HG03521 (cell line): ENCODE results near the gene NAP1L4.

Experiments used
- ATAC-seq: cut with Tn5 transposase; IDR thresholded peaks from one replicate; pipeline ENCODE4 v1.9.1; 2021; ENCODE audit warnings: mild to moderate bottlenecking, moderate library complexity; ENCODE audit not compliant: unreplicated experiment

NAP1L4 gene

DNA sequence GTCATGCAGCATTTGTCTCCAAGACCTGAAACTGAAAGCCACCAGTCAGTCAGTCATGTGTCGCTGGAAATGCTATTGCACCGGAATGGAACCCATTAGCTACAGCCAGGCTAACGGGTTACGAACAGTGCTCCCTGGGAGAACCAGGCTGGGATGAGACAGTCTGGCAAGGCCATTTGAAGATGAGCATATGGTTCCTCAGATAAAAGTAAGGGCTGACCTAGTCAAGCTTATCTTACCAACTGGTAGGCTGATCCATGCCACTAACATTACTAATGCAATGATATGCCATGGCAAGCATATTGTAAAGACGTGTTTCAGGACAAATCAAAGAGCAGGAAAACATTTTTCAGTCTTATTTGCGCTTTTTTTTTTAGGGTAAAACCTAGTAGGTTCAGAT lies 28.4 kb downstream of the NAP1L4 start:
- no peak for ATAC-seq

DNA sequence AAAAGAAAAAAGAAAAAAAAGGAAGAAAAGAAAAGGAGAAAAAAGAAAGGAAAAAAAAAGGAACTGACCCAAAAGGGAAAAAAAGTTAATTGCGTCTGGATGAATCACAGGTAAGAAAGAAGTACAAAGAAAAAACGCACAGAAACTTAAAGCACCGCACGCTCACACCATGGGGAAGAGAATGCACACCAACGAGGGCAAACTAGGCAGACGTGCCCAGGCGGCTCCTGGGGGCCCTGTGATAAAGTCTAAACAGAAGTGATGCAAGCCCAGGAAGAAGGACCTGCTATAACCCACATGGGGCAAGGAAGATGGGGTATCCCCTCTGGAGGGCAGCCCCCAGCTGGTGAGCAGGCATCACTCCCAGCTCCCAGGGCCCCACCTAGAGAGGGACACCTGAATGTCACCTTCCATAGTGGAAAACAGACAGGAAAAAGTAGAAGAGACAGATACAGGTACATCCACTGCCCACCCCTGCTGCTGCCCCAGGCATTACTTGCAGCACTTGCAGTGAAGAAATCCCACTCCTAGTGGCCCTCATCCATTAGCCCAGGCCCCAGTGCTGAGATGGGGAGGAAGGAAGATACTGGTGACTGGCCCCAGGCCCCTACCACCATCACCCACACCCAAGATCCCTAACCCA lies 28.9 kb downstream of the NAP1L4 start:
- no peak for ATAC-seq

DNA sequence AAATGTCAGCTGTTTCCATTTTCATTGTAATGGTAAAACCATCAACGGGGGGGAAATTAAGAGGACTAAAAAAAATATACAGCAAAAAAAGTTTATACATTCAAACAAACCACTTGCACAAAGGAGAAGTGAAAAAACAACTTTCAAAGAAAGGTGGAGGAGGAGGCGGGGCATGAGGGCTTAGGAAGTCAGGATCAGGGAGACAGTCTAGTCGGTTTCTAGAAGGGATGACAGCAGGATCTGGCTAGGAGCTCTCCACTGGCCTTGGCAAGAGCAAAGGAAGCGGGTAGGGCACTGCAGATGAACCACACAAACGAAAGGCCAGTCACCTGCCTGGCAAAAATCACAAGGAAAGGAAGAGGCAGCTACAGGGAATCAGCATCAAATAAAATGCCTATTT lies 31.0 kb downstream of the NAP1L4 start:
- no peak for ATAC-seq

DNA sequence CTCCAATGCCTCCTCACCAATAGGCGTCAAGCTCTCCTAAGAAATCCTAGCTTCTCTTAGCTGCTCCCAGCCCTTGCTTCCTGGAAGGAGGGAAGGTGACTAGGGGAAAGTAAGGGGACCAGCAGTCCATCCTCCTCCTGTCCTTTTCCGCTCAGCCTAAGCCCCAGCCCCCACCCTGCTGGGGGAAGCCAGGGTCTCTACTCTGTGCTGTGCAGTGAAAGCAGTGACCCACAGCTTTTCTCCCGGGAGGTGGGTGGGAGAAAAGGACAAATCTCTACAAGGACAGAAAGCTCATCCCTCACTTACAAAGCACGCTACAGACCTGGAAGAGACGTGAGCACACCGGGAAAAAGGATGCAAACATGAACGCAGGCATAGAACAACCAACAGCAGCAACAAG lies 32.0 kb downstream of the NAP1L4 start:
- no peak for ATAC-seq

DNA sequence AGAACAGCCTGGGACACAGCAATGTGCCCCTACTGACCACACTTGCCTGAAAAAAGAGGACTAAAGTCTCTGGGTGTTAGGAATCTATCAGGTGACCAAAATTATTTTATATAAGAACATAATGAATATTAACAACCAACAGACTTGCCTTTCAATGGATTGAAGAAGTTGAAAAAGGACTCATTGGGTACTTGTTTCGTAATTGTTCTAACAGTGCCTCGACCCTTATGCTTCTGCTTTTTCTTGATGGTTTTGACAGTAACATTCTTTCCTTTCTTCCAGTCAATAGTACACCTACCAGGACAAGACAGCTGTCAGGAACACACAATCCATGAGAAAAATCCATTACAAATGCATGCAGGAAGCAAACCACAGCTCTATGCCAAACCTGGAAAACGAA lies 33.9 kb downstream of the NAP1L4 start:
- no peak for ATAC-seq

DNA sequence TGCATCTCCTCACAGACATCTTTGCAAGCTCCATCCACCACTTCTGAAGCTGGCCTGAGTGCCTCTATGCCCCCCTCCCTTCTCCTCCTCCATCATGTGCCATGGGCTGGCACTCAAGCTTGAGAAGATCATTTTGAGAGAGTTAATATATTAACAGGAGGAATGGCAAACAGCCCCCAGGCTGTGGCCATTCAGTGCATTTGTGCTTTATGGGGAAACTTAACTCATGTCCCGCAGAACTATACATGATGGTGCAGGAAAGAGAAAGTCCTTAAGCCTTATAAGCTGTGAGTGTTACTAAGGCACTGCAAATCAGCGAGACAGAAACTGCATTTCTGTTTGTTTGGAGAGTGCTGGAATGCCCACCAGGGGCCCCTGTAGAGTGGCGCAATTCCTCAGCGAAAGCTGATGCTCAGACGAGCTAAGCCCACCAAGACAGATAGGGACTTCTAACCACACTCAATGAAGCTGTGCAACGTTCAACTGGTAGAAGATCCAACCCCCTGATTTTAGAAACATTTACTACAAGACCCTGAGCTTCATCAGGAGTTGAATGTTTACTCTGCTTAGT lies 36.1 kb downstream of the NAP1L4 start:
- no peak for ATAC-seq

DNA sequence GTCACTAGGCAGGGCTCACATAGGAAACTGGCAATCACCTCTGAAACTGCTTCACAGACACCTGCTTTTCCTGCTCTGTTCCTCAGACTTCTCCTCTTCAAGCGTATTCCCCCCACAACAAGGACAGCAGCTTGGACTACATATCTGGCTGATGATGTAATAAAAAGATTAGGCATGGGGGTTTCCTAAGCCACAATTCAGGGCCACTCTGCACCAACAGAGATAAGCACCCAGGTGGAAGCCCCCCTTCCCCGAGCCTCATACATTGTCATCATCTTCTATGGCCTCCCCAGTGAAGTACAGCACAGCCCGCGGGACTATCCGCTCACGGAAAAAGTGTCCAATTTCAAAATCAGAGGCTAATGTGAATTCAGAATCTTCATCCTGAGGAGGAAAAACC lies 37.9 kb downstream of the NAP1L4 start:
- ATAC-seq: no peak

DNA sequence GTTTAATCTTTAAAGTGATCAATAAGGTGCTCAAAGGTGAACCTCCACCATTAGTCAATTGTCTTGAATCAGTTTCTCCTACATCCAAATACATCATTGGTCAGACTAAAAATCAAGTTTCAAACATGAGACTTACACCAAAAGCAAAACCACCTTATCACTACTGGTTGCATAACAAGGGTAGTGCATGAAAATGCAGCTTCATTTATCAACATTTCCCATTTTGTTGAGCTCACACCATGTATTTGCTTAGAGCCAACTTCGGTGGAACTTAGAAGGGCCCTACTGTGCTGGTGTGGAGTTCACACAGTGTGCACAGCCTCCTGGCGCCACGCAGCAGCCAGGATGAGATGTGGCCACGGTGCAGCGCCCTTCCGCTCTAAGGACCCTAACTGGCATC lies 39.8 kb downstream of the NAP1L4 start:
- no peak for ATAC-seq

DNA sequence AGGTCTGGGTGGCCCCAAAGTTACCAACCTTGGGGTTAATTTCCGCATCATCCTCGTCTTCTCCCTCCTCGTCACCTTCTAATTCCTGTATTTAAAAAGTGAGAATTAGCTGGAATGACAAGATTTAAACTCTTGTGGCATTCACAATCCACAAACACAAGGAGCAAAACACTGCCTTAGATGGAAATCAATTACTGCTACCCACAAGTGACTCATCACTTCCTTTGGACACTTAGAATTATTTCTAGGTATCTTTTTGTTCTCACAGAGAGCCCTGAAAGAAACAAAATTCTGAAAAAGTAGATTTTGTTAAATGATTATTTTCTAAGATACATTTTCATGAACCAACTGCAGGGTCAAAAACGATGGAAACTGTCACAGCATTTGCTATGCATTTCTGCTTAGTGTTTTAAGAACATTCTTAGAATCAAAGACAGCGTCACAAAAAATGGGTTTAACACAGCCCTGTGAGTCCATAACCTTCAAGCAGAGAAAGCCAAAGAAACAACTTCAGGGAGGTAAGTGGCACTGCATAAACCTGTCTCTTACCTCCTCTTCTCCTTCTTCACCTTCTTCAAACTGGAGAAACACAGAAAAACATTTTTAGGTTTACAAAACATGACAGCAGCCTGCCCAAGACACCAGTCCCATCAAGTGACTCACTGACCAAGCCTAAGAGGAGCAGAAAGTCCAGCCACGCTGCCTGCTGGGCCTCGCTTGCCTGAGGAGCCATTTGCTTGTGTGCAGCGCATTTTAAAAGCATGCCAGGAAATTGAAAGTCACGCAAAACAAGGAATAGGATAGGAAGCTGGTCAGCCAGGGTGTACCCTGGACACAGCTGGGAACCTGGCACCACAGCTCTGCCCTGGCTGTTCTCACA lies 40.7 kb downstream of the NAP1L4 start:
- no peak for ATAC-seq

DNA sequence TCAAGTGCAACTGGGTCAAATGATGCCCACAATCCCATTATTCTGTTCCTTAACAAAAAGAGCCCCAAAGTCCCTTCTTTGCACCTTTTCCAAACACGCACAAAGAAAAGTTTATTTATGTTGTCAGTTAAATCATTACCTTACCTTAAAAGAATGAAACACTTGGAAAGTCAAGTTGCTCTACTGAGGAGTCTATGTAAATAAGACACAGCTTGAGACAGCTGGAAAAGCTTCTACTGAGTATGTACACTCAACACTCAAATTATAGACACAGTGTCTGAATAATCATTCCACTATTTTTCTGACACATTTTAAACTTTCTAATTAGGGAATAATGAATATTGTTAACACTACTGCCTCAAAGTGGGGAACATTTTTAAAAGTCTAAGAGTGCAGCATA lies 41.3 kb downstream of the NAP1L4 start:
- no peak for ATAC-seq

DNA sequence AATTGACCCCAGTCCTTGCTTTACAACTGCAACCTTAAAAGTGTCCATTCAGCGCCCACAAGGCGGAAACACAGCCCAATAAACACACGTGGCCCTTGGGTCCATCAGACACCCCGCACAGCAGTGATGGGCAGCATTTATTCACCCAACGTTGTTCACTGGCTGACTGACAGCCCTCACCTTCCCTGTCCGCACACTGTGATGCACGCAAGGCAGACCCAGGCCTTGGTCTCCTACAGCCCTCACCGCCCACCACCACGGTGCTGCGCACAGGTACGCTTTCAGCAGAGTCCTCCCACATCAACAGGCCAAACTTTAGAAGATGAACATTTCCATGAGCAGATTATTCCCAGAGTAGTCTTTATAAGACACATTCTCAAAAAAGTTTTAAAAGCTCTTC lies 42.2 kb downstream of the NAP1L4 start:
- no peak for ATAC-seq

DNA sequence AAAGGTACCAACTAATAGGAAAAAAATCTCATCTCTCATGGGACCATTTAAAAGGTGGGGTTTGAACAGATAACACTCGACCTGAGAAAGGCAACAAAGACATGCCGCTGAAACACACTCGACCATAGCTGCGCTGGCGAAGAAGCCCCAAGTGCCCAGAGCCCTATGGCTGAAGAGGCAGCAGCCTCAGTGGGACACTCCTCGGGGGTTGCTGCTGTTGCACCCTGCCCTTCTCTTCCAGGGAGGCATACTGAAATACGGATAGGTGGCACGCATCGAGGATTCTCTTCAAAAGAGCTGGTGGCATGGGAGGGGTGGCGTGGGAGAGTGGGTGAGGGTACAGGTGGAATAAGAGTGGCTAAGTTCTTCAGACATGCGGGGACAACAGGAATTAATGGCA lies 44.4 kb downstream of the NAP1L4 start:
- no peak for ATAC-seq

DNA sequence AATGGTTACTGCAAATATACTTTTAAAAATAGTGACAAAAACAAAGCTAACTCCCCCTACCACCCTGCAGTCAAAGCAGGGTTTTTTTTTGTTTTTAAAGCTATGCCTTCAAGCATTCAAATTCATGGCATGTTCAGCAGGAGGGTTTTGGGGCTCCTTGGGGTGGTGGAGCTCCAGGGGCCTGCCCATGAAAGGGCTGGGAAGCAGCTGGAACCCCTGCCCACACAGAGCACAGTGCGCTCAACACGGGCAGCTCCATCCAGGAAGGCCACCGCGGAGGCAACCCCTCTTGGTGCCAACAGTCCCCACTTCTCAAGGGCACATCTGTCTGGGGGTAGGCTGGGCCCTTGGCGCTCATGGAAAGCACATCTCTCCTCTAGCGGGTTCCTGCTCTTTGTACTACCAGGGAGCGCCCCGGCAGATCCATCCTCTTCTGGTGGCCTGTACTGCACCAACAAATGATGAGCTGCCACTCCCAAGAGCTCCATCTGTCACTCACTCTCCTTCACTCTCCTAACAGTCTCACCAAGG lies 46.3 kb downstream of the NAP1L4 start:
- ATAC-seq: no peak

DNA sequence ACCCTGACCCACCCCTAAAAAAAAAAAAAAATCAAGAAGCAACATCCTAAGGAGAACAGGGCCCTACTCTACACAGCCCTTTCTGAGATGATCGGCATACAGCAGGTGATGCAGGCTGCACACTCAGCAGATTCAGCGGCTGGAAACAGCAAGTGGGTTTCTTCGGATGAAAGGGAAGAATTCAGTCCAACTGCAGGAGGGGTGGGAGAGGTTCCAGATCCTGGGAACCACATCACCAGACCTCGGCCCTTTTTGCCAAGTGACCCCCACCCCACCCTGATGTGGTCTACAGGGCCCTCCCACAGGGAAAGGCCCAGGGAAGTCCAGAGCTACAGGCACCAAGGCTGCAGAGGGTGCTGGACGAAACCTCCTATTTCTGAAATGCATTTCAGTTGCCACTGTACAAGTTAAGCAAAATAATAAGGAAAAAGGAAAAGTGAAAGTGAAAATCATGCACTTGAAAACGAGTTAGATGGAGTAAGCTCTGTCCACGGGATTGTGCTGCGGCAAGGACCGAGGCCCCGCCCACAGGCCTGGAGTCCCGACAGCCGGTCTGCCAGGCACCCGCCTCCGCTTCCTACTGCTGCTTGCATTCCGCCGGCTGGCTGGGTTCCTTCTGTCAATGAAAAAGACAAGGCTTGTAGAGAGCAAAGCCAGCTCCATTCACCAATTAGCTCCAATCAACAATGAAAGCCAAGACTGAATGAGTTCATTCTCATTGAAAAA lies 46.9 kb downstream of the NAP1L4 start:
- ATAC-seq: no peak

DNA sequence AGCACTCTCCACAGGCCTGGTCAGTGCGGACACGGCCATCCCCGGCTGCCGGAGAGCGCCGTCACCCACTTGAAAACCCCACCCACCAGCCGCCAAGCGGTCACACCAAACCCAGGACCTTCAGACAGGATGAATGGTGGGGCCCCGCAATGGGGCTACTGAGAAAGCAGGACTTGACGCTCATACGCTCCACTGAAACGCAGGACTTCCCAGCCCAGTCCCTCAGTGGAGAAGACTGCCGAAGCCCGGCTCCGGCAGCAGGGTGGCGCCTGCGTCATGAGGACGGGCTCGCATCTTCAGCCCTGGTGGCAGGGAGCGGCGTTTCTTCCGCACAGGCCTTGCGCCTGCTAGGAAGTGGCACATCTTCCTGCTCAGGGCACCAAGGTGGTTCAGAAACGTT lies 47.6 kb downstream of the NAP1L4 start:
- no peak for ATAC-seq

DNA sequence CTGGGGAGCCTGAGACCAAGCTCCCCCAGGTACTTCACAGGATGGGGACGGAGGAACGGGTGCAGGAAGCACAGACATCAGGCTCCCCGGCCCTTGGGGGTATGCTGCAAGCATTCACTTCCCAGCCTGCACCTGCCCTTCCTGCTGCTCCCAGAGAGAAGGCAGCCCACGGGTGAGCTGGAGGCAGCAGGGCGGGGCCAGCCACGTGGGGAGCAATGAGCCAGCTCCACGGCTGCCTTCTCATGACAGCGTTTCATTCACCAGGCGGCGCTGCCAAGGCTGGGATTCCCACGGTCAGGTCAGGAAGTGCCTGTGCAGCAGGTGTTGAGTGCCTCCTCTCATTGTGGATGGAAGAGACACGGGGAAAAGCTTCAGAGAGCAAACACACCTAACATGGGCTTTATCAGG lies 48.4 kb downstream of the NAP1L4 start:
- no peak for ATAC-seq

DNA sequence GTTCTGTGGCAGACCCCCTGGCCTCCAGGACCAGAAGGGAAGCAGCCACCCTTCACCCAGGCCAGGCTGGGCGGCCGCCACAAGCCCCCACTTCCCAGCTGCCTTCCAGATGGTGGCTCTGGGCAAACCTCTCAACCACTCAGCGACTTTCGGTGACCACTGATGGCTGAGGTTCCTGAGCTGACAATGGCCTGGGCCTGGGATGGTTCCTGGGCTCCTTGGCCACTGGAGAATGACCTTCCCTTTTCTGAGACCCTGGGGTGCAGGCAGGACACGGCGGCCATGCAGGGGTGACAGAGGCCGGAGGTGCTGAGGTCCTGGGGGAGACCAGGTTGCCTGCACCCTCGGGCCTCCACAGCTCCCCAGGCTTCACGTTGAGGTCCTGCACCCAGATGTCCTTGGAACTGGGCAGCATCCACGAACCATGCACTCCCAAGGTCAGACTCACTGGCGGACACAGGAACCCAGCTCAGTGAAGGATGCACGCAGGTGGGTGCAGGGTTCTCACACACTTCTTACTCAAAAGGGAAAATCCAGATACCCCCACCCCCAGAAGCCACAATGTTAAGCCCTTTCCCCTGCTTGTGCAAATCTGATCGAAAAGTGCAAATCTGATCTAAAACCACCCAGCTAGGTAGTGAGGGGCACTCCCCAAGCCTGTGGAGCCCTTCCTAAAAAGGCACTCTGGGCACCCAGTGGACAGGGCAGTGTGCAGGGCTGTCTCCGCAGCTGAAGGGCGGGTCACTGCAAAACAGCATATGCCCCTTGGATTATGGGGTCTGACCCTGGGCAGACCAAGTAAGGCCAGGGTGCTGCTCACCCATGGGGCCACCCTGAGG lies 49.0 kb downstream of the NAP1L4 start:
- no peak for ATAC-seq

DNA sequence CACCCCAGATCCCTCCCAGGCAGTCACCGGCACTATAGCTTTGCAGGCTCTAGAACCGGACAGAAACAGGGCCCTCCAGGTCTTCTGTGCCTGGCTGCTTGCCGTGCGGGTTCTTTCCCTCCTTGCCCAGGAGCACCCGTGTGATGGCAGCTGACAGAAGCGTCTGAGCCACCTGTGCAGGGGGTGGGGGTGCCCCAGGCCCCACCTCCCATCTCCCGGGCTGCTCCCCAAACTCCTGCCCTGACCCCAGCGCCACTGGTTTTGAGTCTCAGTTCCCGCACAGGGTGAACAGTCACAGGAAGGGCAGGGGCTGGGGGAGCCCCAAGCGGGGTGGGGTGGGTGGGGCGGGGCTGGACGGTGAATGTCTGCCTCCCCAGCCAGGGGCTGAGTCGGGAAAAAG lies 49.7 kb downstream of the NAP1L4 start:
- ATAC-seq: no peak

DNA sequence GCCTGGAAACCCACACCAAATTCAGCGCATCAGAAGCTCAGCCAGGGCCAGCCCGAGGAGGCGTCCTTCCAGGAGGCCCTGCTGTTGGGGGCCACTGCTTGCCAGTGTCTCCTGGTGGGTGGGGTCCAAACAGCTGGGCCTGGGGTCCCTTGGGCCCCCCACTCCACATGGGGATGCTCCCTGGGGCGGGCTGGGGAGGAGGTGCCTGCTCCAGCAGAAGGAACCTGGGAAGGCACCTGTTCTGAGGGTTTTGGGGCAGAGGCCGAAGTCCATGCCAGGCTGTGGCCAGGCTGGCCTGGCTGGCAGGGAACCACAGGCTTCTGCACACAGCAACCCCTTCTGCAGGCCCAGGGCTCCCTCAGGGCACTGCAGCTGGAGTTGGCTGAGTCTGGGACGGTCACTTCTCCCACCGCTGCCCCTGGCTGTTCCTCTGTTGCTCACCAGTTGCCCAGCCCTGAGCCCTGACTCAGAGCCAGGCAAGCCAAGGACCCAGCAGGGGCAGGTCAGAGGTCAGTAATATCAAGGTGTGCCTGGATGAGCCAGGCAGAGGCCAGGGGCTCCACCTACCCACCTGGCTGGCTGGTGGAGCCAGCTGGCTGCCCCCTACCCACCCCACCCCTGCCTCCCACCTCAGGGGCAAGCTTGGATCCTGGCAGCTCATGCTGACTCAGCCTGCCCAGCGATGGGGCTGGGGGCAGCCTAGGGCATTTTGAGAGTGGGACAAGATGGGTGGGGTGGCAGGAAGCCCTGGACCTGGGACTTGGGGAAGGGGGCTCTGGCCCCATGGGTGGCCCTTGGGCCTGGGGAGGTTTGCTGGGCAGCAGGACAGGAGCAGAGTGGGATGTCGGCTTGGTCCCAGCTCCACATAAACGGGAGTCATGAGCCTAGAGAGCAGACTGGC lies 51.0 kb downstream of the NAP1L4 start:
- no peak for ATAC-seq
